Lower leg skin (tissue), 3 donors: Measurements from ENCODE around the gene ZBTB32.

ENCODE experiments used
- POLR2A ChIP-seq, 2 donors: fragments of 450-650 bp; IDR thresholded peaks; one replicate each; pipeline ENCODE4 v1.6.1; 2016 to 2017; ENCODE audit warnings: antibody characterized with exemption in 2 of 2, mild to moderate bottlenecking in 1 of 2, moderate library complexity in 1 of 2
- TF ChIP-seq, protein P1 (sequence below), 3 donors: fragments of 450-650 bp; IDR thresholded peaks; one replicate each; pipeline ENCODE4 v1.5.1; 2016; ENCODE audit warnings: antibody characterized with exemption in 3 of 3, mild to moderate bottlenecking in 3 of 3, moderate library complexity in 2 of 3

DNA sequence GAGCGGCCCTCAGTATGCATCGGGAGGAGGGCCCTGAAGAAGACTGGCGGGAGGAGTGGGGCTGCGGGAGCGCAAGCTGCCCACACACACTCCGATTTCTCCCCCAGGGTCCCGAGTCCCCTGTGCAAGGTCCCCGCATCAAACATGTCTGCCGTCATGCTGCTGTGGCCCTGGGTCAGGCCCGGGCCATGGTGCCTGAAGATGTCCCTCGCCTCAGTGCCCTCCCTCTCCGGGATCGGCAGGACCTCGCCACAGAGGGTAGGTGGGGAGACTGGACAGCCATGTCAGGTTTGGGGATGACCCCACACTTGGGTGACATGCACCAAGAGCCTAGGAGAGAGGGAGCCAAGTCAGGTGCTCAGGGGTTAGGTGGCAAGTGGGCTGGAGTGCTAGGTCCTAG, 18.1 kb downstream of the ZBTB32 start:
- TF ChIP-seq, protein P1, sequence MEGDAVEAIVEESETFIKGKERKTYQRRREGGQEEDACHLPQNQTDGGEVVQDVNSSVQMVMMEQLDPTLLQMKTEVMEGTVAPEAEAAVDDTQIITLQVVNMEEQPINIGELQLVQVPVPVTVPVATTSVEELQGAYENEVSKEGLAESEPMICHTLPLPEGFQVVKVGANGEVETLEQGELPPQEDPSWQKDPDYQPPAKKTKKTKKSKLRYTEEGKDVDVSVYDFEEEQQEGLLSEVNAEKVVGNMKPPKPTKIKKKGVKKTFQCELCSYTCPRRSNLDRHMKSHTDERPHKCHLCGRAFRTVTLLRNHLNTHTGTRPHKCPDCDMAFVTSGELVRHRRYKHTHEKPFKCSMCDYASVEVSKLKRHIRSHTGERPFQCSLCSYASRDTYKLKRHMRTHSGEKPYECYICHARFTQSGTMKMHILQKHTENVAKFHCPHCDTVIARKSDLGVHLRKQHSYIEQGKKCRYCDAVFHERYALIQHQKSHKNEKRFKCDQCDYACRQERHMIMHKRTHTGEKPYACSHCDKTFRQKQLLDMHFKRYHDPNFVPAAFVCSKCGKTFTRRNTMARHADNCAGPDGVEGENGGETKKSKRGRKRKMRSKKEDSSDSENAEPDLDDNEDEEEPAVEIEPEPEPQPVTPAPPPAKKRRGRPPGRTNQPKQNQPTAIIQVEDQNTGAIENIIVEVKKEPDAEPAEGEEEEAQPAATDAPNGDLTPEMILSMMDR (IDR thresholded peaks at IDR 0.05), result no peak
- no peak for TF ChIP-seq POLR2A (IDR thresholded peaks at IDR 0.05)
